GM19193 (cell line): ENCODE results near the gene RHOT1.

ENCODE experiments used
- POLR2A ChIP-seq: IDR thresholded peaks from 4 replicates; pipeline ENCODE4 v1.6.1; 2011; ENCODE audit not compliant: insufficient read depth, insufficient read length; ENCODE audit errors: extremely low read depth

RHOT1 gene

GRCh38 chr17:32120716-32121115 is 21.6 kb upstream of the RHOT1 start:
- TF ChIP-seq POLR2A, result no peak

DNA sequence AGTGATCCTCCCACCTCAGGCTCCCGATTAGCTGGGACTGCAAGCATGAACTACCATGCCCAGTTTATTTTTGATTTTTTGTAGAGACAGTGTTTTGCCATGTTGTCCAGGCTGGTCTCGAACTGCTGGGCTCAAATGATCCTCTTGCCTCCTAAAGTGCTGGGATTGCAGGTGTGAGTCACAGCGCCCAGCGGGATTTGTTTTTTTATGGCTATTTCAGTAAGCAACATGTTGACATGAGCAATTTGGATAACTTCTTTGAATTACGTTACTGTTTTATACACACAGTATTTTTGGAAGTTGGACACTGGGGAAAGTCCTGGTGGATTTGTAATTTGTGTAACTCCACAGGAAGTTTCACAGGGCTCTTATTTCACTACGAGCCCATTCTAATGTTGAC is 18.5 kb upstream of the RHOT1 start:
- TF ChIP-seq POLR2A, result no peak

GRCh38 chr17:32124985-32125847 is 17.1 kb upstream of the RHOT1 start:
- TF ChIP-seq POLR2A, result no peak

GRCh38 chr17:32125848-32126153 is 16.5 kb upstream of the RHOT1 start:
- no peak for TF ChIP-seq POLR2A

GRCh38 chr17:32126325-32126724 is 16.0 kb upstream of the RHOT1 start:
- no peak for TF ChIP-seq POLR2A

- no peak for TF ChIP-seq POLR2A
Measured at GRCh38 chr17:32126746-32127145, 15.6 kb upstream of the RHOT1 start.

- TF ChIP-seq POLR2A, result peak; percentile 86
Measured at GRCh38 chr17:32127158-32127897, 15.0 kb upstream of the RHOT1 start.

DNA sequence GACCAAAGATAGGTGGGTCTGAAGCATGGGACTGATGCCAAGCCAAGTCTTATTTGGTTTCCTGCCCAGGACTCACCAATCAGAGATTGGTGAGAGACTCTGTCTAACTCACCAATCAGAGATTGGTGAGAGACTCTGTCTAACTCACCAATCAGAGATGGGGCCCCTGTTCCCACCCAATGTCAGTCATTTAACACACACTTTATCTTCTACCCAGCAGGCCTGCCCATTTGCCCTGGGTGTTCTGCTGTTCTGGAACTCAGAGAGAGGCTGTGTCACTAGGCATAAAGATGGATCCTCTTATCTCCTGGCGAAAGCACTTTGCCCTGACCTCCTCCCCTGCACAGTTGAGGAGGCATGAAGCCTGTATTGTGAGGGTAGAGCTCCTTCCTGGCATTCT is 5.4 kb upstream of the RHOT1 start:
- TF ChIP-seq POLR2A, result no peak

DNA sequence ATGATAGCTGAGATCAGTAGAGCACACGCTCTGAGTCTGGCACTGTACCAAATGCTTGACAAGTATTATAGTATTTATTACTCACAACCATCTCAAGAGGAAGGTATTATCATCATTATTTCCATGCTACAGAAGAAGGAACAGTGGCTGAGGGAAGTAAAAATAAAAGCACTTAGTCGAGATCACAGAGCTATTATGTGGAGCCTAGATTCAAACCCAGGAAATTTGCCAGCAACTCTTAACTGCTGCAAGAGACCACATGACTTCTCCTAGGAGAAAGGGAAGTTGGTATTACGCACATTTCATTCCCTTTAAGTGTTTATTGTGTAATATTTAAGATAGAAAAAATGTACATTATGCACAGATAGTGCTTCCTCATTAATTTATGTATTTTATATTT is 1.0 kb upstream of the RHOT1 start:
- TF ChIP-seq POLR2A, result no peak

- TF ChIP-seq POLR2A, result no peak
Measured at GRCh38 chr17:32141679-32142037, 644 bp upstream of the RHOT1 start.

GRCh38 chr17:32142857-32143526 is 690 bp downstream of the RHOT1 start:
- TF ChIP-seq POLR2A, result no peak

DNA sequence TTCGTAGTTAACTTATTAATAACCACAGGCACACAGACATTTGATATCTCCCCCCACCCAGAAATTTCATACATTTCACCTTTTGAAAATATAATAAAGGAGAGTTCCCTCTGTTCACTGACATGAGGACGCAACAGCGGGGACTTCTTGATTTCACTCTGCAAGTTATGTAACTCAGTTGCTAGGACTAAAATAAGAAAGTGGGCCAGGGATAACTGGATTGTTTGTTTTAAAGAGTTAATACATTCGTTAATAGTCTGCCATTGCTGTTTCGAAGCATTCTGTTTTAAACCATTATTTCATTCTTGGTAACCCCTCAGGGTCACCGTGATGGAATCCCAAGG is 1.2 kb downstream of the RHOT1 start:
- no peak for TF ChIP-seq POLR2A

GRCh38 chr17:32148351-32148750 is 6.0 kb downstream of the RHOT1 start:
- TF ChIP-seq POLR2A, result no peak

DNA sequence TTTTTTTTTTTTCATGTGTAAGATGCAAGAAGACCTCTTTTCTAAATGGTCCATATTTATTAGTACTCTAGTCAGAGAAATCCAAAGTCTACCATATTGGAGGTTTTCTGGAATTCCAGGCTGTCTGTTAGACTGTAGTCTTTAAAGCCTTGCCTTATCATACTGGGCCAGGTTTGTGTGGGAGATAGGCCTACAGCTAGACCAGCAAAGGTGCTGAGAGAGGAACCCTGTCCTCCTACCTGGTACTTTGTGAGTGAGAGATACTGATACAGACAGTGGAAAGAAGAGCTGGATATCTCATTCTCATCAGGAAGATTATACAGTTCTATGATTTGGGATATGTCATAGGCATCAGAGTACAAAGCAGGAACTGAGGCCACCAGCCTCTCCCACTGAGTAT is 8.1 kb downstream of the RHOT1 start:
- TF ChIP-seq POLR2A, result no peak

GRCh38 chr17:32152130-32152529 is 9.8 kb downstream of the RHOT1 start:
- TF ChIP-seq POLR2A, result no peak

DNA sequence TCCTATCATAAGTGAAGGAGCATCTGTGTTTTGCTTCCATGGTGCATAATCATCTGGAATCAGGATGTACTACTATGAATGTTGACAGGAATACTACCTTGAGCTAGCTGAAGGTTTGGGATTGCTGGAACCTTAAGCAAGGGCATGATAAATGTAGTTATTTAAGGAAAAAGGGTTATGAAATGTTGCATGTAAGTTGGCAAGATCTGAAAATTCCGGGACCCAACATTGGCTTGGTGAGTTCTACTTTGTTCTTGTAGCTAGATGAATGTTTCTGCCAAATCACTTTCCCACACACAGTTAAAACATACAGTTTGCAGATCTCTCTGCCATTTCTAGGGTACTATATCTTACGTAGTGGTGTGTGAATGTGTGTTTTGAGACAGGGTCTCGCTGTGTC is 13.6 kb downstream of the RHOT1 start:
- no peak for TF ChIP-seq POLR2A

GRCh38 chr17:32156656-32157055 is 14.4 kb downstream of the RHOT1 start:
- TF ChIP-seq POLR2A, result no peak

- no peak for TF ChIP-seq POLR2A
Measured at GRCh38 chr17:32157225-32157624, 14.9 kb downstream of the RHOT1 start.
